ENCODE results near the gene PTK7. TPM values are rescaled to one million over a fixed set of nuclear protein-coding genes. Genes with fewer than 3 reads are reported as not detected.
A peak's percentile ranks its signal among the peaks of the same experiment; 100 is the strongest.
"Not testable (repeated sequence)": the region's sequence is repeated elsewhere in the genome, so short reads cannot be mapped to it uniquely, and the experiment has no call there.

The PTK7 gene
- total and polyA plus RNA-seq, 4 donors: 37.4 to 173 (median 84.2) TPM

DNA sequence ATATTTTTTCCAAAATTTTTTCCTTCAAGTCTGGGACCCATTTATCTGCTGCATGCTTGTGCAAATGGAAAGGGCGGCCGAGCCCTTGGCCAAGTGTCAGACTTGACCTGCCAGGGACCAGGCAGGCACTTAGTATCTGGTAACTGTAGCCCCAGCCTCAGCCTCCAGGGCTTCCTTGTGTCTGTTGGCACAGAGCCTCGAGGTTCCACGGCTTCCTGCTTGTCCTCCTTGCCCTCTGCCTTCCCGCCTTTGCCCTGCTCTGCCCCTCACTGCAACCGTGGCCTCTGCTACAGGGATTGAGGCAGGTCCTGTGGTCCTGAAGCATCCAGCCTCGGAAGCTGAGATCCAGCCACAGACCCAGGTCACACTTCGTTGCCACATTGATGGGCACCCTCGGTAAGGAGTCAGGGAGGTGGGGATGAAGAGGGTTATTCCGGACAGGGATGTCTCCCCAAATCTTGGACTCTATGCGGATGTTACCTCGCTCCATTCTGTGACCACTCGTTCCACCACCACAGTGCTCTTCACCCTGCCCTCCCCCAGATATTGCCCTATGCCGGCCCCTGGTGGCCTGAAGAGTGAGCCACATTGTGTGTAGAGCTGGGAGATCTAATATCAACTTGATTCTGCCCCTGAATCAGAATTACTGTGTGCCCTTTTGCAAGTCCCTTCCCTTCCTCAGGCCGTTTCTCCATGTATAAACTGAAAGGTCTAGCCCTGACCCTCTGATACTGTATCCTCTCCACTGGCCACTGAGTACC lies 53.5 kb downstream of the PTK7 start:
- 48 to 58% methylated on average over 15 of the region's 15 CpGs for WGBS, 2 donors
- Histone ChIP-seq H3K27me3 (ENCODE audit: control insufficient read depth in 3 of 3, insufficient read depth in 3 of 3, low read length in 2 of 3) (no peaks in the 10 kb centered on the region), H3K9ac (ENCODE audit: insufficient read depth in 1 of 2, low read length in 2 of 2) (no peak overlapping the region), H3K4me1 (ENCODE audit: control insufficient read depth in 5 of 5, insufficient read depth in 5 of 5, low read length in 5 of 5) (peaks cover 0 to 48% (median 15%) of the 10 kb centered on the region in 5 donors), H3K27ac (ENCODE audit: low read depth in 1 of 2, low read length in 1 of 2) (peak overlapping the region in 1 of 2 donors; percentile 3), H3K4me3 (no peak overlapping the region), H3K9me3 (ENCODE audit: control insufficient read depth in 4 of 4, insufficient read depth in 3 of 4, low read length in 3 of 4) (no peaks in the 10 kb centered on the region), H3K36me3 (ENCODE audit: control insufficient read depth in 4 of 4, insufficient read depth in 4 of 4, low read length in 4 of 4) (peaks cover 0 to 23% (median 15%) of the 10 kb centered on the region in 4 donors)
- TF ChIP-seq, protein P1, sequence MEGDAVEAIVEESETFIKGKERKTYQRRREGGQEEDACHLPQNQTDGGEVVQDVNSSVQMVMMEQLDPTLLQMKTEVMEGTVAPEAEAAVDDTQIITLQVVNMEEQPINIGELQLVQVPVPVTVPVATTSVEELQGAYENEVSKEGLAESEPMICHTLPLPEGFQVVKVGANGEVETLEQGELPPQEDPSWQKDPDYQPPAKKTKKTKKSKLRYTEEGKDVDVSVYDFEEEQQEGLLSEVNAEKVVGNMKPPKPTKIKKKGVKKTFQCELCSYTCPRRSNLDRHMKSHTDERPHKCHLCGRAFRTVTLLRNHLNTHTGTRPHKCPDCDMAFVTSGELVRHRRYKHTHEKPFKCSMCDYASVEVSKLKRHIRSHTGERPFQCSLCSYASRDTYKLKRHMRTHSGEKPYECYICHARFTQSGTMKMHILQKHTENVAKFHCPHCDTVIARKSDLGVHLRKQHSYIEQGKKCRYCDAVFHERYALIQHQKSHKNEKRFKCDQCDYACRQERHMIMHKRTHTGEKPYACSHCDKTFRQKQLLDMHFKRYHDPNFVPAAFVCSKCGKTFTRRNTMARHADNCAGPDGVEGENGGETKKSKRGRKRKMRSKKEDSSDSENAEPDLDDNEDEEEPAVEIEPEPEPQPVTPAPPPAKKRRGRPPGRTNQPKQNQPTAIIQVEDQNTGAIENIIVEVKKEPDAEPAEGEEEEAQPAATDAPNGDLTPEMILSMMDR (IDR thresholded peaks at IDR 0.05; ENCODE audit: control extremely low read depth, extremely low read depth): peak; percentile 2
- peak; percentile 44 to 56 (median 51) for DNase-seq
- no peak for ATAC-seq (ENCODE audit: insufficient read depth, low FRiP score)

DNA sequence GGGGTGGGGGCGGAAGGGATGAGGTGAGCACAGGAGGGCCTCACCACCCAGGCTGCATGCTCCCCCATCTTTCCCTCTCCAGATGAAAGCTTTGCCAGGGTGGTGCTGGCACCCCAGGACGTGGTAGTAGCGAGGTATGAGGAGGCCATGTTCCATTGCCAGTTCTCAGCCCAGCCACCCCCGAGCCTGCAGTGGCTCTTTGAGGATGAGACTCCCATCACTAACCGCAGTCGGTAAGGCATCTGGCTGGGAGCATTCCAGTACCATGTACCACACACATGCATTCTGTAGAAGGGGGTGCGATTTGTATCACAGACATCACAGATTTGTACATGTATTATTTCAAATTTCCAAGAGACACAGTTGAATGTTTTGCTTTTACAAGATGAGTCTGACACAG lies 54.3 kb downstream of the PTK7 start:
- Histone ChIP-seq H3K9me3 (ENCODE audit: control insufficient read depth in 4 of 4, insufficient read depth in 3 of 4, low read length in 3 of 4) (no peaks in the 10 kb centered on the region), H3K36me3 (ENCODE audit: control insufficient read depth in 4 of 4, insufficient read depth in 4 of 4, low read length in 4 of 4) (peaks cover 0 to 26% (median 15%) of the 10 kb centered on the region in 4 donors), H3K27me3 (ENCODE audit: control insufficient read depth in 3 of 3, insufficient read depth in 3 of 3, low read length in 2 of 3) (no peaks in the 10 kb centered on the region), H3K27ac (ENCODE audit: low read depth in 1 of 2, low read length in 1 of 2) (no peak overlapping the region), H3K9ac (ENCODE audit: insufficient read depth in 1 of 2, low read length in 2 of 2) (no peak overlapping the region), H3K4me1 (ENCODE audit: control insufficient read depth in 5 of 5, insufficient read depth in 5 of 5, low read length in 5 of 5) (peaks cover 0 to 39% (median 11%) of the 10 kb centered on the region in 5 donors), H3K4me3 (no peak overlapping the region)
- TF ChIP-seq, protein P1 (IDR thresholded peaks at IDR 0.05; ENCODE audit: control extremely low read depth, extremely low read depth): no peak
- WGBS, 2 donors: 95 to 96% methylated on average over 7 of the region's 7 CpGs
- no peak for ATAC-seq (ENCODE audit: insufficient read depth, low FRiP score)
- no peak for DNase-seq

GRCh38 chr6:43131379-43131778 lies 55.3 kb downstream of the PTK7 start:
- H3K4me3 ChIP-seq; H3K27ac ChIP-seq (ENCODE audit: low read depth in 1 of 2, low read length in 1 of 2); H3K9ac ChIP-seq (ENCODE audit: insufficient read depth in 1 of 2, low read length in 2 of 2); H3K27me3 ChIP-seq (ENCODE audit: control insufficient read depth in 3 of 3, insufficient read depth in 3 of 3, low read length in 2 of 3); ATAC-seq (ENCODE audit: insufficient read depth, low FRiP score); DNase-seq; H3K9me3 ChIP-seq (ENCODE audit: control insufficient read depth in 4 of 4, insufficient read depth in 3 of 4, low read length in 3 of 4): not testable (repeated sequence)
- peaks cover 0 to 28% (median 15%) of the 10 kb centered on the region in 4 donors for H3K36me3 ChIP-seq (ENCODE audit: control insufficient read depth in 4 of 4, insufficient read depth in 4 of 4, low read length in 4 of 4)
- peaks cover 0 to 31% (median 11%) of the 10 kb centered on the region in 5 donors for H3K4me1 ChIP-seq (ENCODE audit: control insufficient read depth in 5 of 5, insufficient read depth in 5 of 5, low read length in 5 of 5)
- WGBS, 2 donors: 86 to 92% methylated on average over 5 of the region's 5 CpGs

DNA sequence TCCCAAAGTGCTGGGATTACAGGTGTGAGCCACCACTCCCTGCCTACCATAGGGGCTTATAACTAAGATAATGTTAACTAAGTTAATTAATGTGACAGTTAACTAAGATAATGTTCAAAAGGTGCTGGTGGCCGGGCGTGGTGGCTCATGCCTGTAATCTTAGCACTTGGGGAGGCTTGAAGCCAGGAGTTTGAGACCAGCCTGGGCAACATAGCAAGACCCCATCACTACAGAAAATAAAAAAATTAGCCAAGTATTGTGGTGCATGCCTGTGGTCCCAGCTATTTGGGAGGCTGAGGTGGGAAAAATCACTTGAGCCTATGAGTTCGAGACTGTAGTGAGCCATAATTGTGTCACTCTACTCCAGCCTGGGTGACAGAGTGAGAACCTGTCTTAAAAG lies 62.2 kb downstream of the PTK7 start:
- Histone ChIP-seq H3K27me3 (ENCODE audit: control insufficient read depth in 3 of 3, insufficient read depth in 3 of 3, low read length in 2 of 3) (no peaks in the 10 kb centered on the region), H3K9me3 (ENCODE audit: control insufficient read depth in 4 of 4, insufficient read depth in 3 of 4, low read length in 3 of 4) (no peaks in the 10 kb centered on the region), H3K36me3 (ENCODE audit: control insufficient read depth in 4 of 4, insufficient read depth in 4 of 4, low read length in 4 of 4) (peaks cover 0 to 40% (median 12%) of the 10 kb centered on the region in 4 donors), H3K9ac (ENCODE audit: insufficient read depth in 1 of 2, low read length in 2 of 2) (no peak overlapping the region), H3K27ac (ENCODE audit: low read depth in 1 of 2, low read length in 1 of 2) (no peak overlapping the region), H3K4me1 (ENCODE audit: control insufficient read depth in 5 of 5, insufficient read depth in 5 of 5, low read length in 5 of 5) (peaks cover 0 to 7% (median 0%) of the 10 kb centered on the region in 5 donors), H3K4me3 (no peak overlapping the region)
- TF ChIP-seq, protein P1 (IDR thresholded peaks at IDR 0.05; ENCODE audit: control extremely low read depth, extremely low read depth): no peak
- 98 to 99% methylated on average over 3 of the region's 3 CpGs for WGBS, 2 donors
- ATAC-seq (ENCODE audit: insufficient read depth, low FRiP score) (no peak), DNase-seq (no peak)

GRCh38 chr6:43139973-43140372 lies 63.9 kb downstream of the PTK7 start:
- not testable (repeated sequence) for DNase-seq; ATAC-seq (ENCODE audit: insufficient read depth, low FRiP score); H3K9me3 ChIP-seq (ENCODE audit: control insufficient read depth in 4 of 4, insufficient read depth in 3 of 4, low read length in 3 of 4); H3K4me3 ChIP-seq; H3K27me3 ChIP-seq (ENCODE audit: control insufficient read depth in 3 of 3, insufficient read depth in 3 of 3, low read length in 2 of 3); H3K27ac ChIP-seq (ENCODE audit: low read depth in 1 of 2, low read length in 1 of 2); H3K9ac ChIP-seq (ENCODE audit: insufficient read depth in 1 of 2, low read length in 2 of 2)
- peaks cover 0 to 37% (median 14%) of the 10 kb centered on the region in 4 donors for H3K36me3 ChIP-seq (ENCODE audit: control insufficient read depth in 4 of 4, insufficient read depth in 4 of 4, low read length in 4 of 4)
- H3K4me1 ChIP-seq (ENCODE audit: control insufficient read depth in 5 of 5, insufficient read depth in 5 of 5, low read length in 5 of 5): peaks cover 0 to 13% (median 0%) of the 10 kb centered on the region in 5 donors
- WGBS, 2 donors: 91 to 95% methylated on average over 11 of the region's 11 CpGs

Measured in lung (tissue), 12 donors.